Stimulated activated CD4-positive, alpha-beta T cell treated with anti-CD3 and anti-CD28 coated beads, Interleukin-4, amount 100 ng/mL, for 4 hours (primary cell): ENCODE results near the gene PPP2R1A.

ENCODE experiments used
- DNase-seq, 2 experiments: peaks; one replicate each; pipeline ENCODE4 v3.0.0-alpha.2; 2020

PPP2R1A gene

GRCh38 chr19:52189735-52190486, at the start of gene PPP2R1A:
Gene PPP2R1A (plus strand): TSS chr19:52190052. CDS start chr19:52190097, 45 bp downstream.
- DNase-seq: peak; percentile 94 to 99

- no peak for DNase-seq
Observed at GRCh38 chr19:52141203-52141602, 48.6 kb upstream of the PPP2R1A start.

- DNase-seq: no peak
Observed at GRCh38 chr19:52142001-52142595, 47.8 kb upstream of the PPP2R1A start.

- no peak for DNase-seq
Observed at GRCh38 chr19:52148256-52148655, 41.6 kb upstream of the PPP2R1A start.

DNA sequence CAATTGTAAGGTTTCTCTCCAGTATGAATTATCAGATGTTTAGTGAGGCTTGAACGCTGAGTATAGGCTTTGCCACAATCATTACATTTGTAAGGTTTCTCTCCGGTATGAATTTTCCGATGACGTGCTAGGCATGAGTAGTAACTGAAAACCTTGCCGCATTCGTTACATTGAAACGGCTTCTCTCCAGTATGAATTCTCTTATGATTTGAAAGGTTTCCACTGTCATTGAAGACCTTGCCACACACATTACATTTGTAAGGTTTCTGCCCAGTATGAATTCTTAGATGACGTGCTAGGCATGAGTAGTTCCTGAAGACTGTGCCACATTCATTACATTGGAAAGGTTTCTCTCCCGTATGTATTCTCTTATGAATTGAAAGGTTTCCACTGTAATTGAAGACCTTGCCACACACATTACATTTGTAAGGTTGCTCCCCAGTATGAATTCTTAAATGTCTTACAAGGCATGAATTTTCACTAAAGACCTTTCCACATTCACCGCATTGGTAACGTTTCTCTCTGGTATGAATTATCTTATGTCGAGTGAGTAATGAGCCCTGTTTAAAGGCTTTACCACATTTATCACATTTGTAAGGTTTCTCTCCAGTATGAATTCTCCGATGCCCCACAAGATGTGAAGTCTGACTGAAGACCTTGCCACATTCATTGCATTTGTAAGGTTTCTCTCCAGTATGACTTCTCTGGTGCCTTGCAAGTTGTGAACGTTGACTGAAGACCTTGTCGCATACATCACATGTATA, 34.1 kb upstream of the PPP2R1A start:
- DNase-seq: no peak

- no peak for DNase-seq
Observed at GRCh38 chr19:52170304-52170703, 19.5 kb upstream of the PPP2R1A start.

DNA sequence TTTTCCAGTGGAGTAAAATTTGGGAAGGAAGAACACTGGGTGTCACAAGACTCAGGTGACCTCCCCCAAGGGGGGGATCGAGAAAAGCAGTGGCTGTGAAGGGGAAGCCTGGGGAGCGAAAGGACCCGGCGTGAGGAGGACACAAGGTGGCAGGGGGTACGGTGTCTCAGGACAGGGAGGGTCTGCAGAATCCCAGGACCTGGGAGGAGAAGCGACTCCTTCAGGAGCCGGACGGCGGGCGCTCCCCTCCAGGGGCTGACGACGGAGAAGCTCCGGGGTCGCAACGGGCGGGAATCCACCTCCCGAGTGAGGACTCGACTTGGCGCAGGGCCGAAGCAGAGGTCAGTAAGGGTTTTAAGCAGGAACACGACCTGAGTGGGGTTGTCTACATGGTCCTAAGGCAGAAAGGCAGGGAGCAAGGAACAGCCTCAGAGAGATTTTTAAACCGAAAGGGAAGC, 19.0 kb upstream of the PPP2R1A start:
- no peak for DNase-seq

GRCh38 chr19:52171321-52172169, 18.3 kb upstream of the PPP2R1A start, which contains the start of gene ZNF836:
Gene ZNF836 (minus strand): TSS chr19:52171621. CDS start chr19:52168072, 3,549 bp downstream.
- DNase-seq: peak; percentile 88 to 89

GRCh38 chr19:52172347-52172746, 17.5 kb upstream of the PPP2R1A start:
- DNase-seq: no peak

DNA sequence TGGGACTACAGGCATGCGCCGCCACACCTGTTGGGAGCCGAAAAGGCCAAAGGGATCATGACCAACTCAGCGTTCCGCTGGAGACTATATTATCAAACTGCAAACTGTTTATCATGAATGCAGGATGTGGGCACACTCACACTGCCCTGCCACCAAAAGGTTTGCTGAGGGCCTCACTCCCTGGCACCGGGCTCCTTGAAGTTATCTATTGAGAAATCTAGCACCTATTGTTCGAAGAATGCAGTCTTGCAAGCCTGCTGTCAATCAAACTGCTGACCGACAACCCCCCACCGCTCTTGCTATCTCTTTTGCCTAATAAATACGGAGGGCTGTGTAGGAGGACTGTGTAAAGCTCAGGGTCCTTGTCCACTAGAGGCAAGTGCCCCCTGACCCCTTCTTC, 13.3 kb upstream of the PPP2R1A start:
- DNase-seq: no peak

DNA sequence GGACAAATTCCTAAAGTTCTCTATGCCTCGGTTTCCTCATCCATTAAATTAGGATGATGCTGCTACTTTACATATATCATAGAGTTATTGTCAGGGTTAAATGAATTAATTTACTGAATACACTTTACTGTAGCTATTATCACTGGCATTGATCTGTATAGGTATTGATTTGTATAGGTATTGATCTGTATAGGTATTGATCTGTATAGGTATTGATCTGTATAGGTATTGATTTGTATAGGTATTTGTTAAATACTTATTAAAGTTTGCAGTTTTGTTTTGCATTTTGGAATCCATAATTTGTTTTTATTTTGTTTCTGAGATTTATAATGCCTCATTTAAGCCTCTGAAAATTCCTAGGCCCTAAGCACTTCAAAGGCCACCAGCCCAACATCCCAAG, 2.4 kb upstream of the PPP2R1A start:
- DNase-seq: no peak

- DNase-seq: peak in 1 of 2 experiments; percentile 95
Observed at GRCh38 chr19:52188822-52189734, 774 bp upstream of the PPP2R1A start.

DNA sequence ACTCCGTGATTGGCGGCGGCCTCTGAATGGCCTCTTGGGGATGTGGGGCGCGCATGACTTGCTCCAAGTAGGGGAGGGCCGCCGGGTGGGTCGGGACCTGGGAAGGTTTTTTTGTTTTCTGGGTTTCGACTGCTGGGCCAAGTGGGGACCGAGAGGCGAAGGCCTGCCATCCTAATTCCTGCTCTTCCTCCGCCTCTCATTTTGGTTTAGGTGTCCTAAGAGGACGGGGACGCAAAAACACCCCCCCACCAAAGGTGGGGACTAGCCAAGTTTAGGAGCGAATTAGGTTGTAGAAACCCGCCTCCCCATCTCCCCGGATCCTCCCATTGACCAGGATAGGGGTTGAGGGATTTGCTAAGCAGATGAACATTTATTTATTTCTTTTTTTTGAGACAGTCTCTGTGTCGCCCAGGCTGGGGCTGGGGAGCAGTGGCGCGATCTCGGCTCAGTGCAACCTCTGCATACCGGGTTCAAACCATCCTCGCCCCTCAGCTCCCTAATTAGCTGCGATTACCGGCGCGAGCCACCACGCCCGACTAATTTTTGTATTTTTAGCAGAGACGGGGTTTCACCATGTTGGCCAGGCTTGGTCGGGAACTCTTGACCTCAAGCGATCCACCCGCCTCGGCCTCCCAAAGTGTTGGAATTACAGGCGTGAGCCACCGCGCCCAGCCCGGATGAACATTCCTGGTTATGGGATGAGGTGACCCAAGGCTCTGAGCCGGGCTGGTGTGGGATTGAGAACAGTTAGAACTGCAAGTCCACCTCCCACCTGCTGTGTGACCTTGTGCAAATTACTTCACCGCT, 838 bp downstream of the PPP2R1A start:
- DNase-seq: no peak

DNA sequence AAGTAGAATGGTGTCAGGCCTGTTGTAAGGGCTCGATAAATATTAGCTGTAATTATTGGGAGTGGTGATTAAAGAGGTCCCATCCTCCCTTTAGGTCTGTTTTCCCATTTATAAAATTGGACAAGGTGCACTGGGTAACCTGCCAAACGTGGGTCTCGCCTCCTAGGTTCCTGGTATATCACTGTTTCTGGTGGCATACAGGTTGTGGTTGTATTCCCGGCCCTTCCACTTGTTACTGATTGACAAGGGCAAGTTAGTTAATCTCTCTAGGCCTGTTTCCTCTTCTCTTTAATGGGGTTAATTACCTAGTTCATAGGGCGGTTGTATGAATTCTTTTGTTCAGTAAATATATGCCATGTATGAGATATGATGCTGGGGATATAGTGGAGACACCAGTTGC, 1.5 kb downstream of the PPP2R1A start:
- DNase-seq: no peak

GRCh38 chr19:52191951-52192350, 2.1 kb downstream of the PPP2R1A start:
- no peak for DNase-seq

DNA sequence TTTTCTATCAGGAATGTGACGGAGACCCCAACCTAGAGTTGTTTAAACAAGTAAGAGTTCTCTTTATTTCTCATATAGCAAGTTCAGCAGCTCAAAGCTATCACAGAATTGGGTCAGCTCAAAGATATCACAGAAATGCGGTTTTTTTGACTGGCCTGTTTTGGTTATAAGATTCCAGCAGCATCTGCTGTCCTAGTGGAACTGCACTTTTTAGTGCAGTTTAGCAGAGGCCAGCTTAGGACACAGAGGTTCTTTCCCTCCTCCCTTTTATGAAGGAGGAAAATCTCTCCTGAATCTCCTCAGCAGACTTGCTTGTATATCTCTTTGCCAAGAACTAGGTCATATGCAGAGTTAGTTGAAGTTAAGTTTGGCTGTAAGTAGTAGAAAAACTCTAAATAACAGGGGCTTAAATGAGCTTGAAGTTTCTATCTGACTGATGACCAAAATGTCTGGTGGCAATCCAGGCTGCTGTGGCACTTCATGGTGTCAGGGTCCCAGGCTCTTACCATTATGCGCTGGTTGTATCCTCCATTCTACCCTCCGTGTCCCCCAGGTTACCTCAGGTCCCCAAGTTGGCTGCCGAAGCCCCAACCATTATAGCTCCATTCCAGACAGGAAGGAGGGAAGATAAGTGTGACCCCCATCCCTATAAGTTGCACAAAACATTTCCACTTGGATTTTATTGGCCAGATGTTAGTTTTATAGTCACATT, 6.6 kb downstream of the PPP2R1A start:
- no peak for DNase-seq

- no peak for DNase-seq
Observed at GRCh38 chr19:52197964-52198363, 8.1 kb downstream of the PPP2R1A start.

GRCh38 chr19:52198678-52199077, 8.8 kb downstream of the PPP2R1A start:
- no peak for DNase-seq

GRCh38 chr19:52200044-52200443, 10.2 kb downstream of the PPP2R1A start:
- DNase-seq: no peak
